Bronchial epithelial cell (primary cell): ENCODE data around the gene GMDS. TPM values are rescaled to one million over a fixed set of nuclear protein-coding genes. Genes with fewer than 3 reads are reported as not detected.
A peak's percentile ranks its signal among the peaks of the same experiment; 100 is the strongest.

Experiments used
- DNase-seq: peaks from one replicate; pipeline ENCODE4 v3.0.0-alpha.2; 2010; ENCODE audit warnings: low read depth
- FAIRE-seq: peaks from 2 replicates; lab custom pipeline; 2011; peaks lifted over from hg19 to GRCh38; lab: Jason Lieb, UNC
- H3K27me3 ChIP-seq: 2 replicates; pipeline ENCODE4 v1.5.1; 2011; ENCODE audit warnings: low read length; ENCODE audit not compliant: control insufficient read depth, insufficient read depth
- H3K36me3 ChIP-seq: 2 replicates; pipeline ENCODE4 v1.5.1; 2011; ENCODE audit warnings: low read length; ENCODE audit not compliant: control insufficient read depth, insufficient read depth
- H3K4me3 ChIP-seq: 2 replicates; pipeline ENCODE4 v1.5.1; 2011; ENCODE audit warnings: mild to moderate bottlenecking, low read depth, low read length, control low read depth
- CTCF ChIP-seq: IDR thresholded peaks from 2 replicates; pipeline ENCODE4 v1.5.1; 2011; ENCODE audit warnings: mild to moderate bottlenecking, moderate library complexity, low read length, control low read depth, inconsistent platforms; ENCODE audit not compliant: insufficient read depth, severe bottlenecking
- total RNA-seq: library from RNA; depleted of rRNA; stranded (reverse); fragments of >200 nt; gene quantifications from 2 replicates; pipeline ENCODE4 v1.2.1, GENCODE V29; 2014

Gene GMDS
- total RNA-seq, 1 donor from 2014 or later = 8.2 TPM

GRCh38 chr6:1738558-1739081 is 506.8 kb downstream of the GMDS start:
- DNase-seq (no peak), FAIRE-seq (no peak)

GRCh38 chr6:1737463-1738311 is 507.7 kb downstream of the GMDS start:
- peak; percentile 95 for FAIRE-seq
- Histone ChIP-seq H3K27me3 (no peaks in the 10 kb centered on the region), H3K4me3 (no peak overlapping the region), H3K36me3 (no peaks in the 10 kb centered on the region)
- no peak for DNase-seq
- TF ChIP-seq CTCF = no peak

More at GRCh38 chr6:1738558-1739081, 506.8 kb downstream of the GMDS start:
- TF ChIP-seq CTCF = no peak
- no peaks in the 10 kb centered on the region for H3K27me3 ChIP-seq
- no peak overlapping the region for H3K4me3 ChIP-seq
- H3K36me3 ChIP-seq = no peaks in the 10 kb centered on the region

- DNase-seq (no peak), FAIRE-seq (no peak)
- Histone ChIP-seq H3K4me3 (no peak overlapping the region), H3K27me3 (no peaks in the 10 kb centered on the region), H3K36me3 (no peaks in the 10 kb centered on the region)
- no peak for TF ChIP-seq CTCF
Measured at GRCh38 chr6:1736346-1737105, 508.9 kb downstream of the GMDS start.

- FAIRE-seq = no peak
- H3K27me3 ChIP-seq = no peaks in the 10 kb centered on the region
- no peak for DNase-seq
- H3K4me3 ChIP-seq = no peak overlapping the region
- TF ChIP-seq CTCF = no peak
- no peaks in the 10 kb centered on the region for H3K36me3 ChIP-seq
Measured at GRCh38 chr6:1735239-1735803, 510.1 kb downstream of the GMDS start.

- no peak for FAIRE-seq
- Histone ChIP-seq H3K36me3 (no peaks in the 10 kb centered on the region), H3K4me3 (no peak overlapping the region), H3K27me3 (no peaks in the 10 kb centered on the region)
- no peak for DNase-seq
- no peak for TF ChIP-seq CTCF
Measured at GRCh38 chr6:1730882-1731281, 514.5 kb downstream of the GMDS start.
